B cell (primary cell): ENCODE results near the gene FAM120B. TPM values are rescaled to one million over a fixed set of nuclear protein-coding genes. Genes with fewer than 3 reads are reported as not detected.

ENCODE experiments used
- ATAC-seq: fragments of 200-7000 bp; cut with Tn5 transposase; one replicate; pipeline ENCODE4 v1.10.0; 2021; ENCODE audit warnings: low read depth, mild to moderate bottlenecking, moderate number of reproducible peaks, moderate library complexity
- CTCF ChIA-PET: fragments of 350-600 bp; sonication (Branson Sonifier 250); formaldehyde crosslinking; loops from one replicate; lab custom pipeline; 2021; ENCODE audit warnings: antibody characterized with exemption, inconsistent platforms; lab: Charles Lee
- POLR2A ChIA-PET: fragments of 350-600 bp; sonication (Branson Sonifier 250); formaldehyde crosslinking; loops from one replicate; lab custom pipeline; 2021; ENCODE audit warnings: antibody characterized with exemption; lab: Charles Lee
- DNase-seq: peaks from one replicate; pipeline ENCODE4 v3.0.0; 2013
- H2AFZ ChIP-seq: 2 replicates; pipeline ENCODE4 v1.6.1; 2012; ENCODE audit warnings: mild to moderate bottlenecking, low read depth, low read length; ENCODE audit not compliant: insufficient read depth, poor library complexity, severe bottlenecking
- H3K27ac ChIP-seq, 2 donors: 1 replicate in 1 of 2; 2 replicates in 1 of 2; pipeline ENCODE4 v1.5.1; 2012 to 2013; ENCODE audit warnings: low read length in 2 of 2, mild to moderate bottlenecking in 2 of 2, moderate library complexity in 1 of 2
- H3K27me3 ChIP-seq, 4 experiments: fragments of 200-600 bp in 1 of 4; sonication (generic) in 1 of 4; replicated peaks in 1 of 4; 1 replicate in 2 of 4; 2 replicates in 2 of 4; pipeline versions ENCODE4 v1.6.1 to v1.7.0; 2013 to 2016; ENCODE audit warnings: low read length in 3 of 4, mild to moderate bottlenecking in 2 of 4, mixed read lengths in 1 of 4, moderate library complexity in 1 of 4; ENCODE audit not compliant: insufficient read depth in 4 of 4, control insufficient read depth in 3 of 4; ENCODE audit errors: control extremely low read depth in 1 of 4
- H3K36me3 ChIP-seq, 2 experiments: replicated peaks in 1 of 2; 1 replicate in 1 of 2; 2 replicates in 1 of 2; pipeline versions ENCODE4 v1.6.1 to v1.7.1; 2013; ENCODE audit warnings: low read length in 1 of 2; ENCODE audit not compliant: insufficient read depth in 2 of 2, control insufficient read depth in 1 of 2; ENCODE audit errors: control extremely low read depth in 1 of 2, extremely low read depth in 1 of 2
- H3K4me1 ChIP-seq, 2 donors: fragments of 200-600 bp in 1 of 2; sonication (generic) in 1 of 2; 1 replicate in 1 of 2; 2 replicates in 1 of 2; pipeline versions ENCODE4 v1.5.1 to v1.6.1; 2013 to 2017; ENCODE audit warnings: low read length in 2 of 2; ENCODE audit not compliant: control insufficient read depth in 2 of 2, insufficient read depth in 2 of 2
- H3K4me2 ChIP-seq: replicated peaks from 2 replicates; pipeline ENCODE3; 2012; ENCODE audit warnings: mild to moderate bottlenecking, low read depth, low read length; ENCODE audit not compliant: poor library complexity, severe bottlenecking
- H3K4me3 ChIP-seq, 5 experiments: fragments of 200-600 bp in 1 of 5; sonication (generic) in 1 of 5; 1 replicate in 3 of 5; 2 replicates in 2 of 5; pipeline versions ENCODE4 v1.5.1 to v1.7.0; 2011 to 2016; ENCODE audit warnings: low read length in 4 of 5, mild to moderate bottlenecking in 4 of 5, low read depth in 2 of 5, control low read depth in 1 of 5, moderate library complexity in 1 of 5; ENCODE audit not compliant: insufficient read depth in 1 of 5; ENCODE audit errors: control extremely low read depth in 1 of 5, extremely low read depth in 1 of 5
- H3K79me2 ChIP-seq: fragments of 200-600 bp; sonication (generic); one replicate; pipeline ENCODE4 v1.6.0; 2016; ENCODE audit warnings: low read length; ENCODE audit not compliant: control insufficient read depth, insufficient read depth
- H3K9ac ChIP-seq: fragments of 200-600 bp; sonication (generic); 2 replicates; pipeline ENCODE4 v1.6.1; 2017; ENCODE audit warnings: mild to moderate bottlenecking, low read length, moderate library complexity
- H3K9me3 ChIP-seq, 3 donors: one replicate each; pipeline versions ENCODE4 v1.6.1 to v1.7.1; 2013; ENCODE audit warnings: low read length in 2 of 3; ENCODE audit not compliant: control insufficient read depth in 2 of 3, insufficient read depth in 1 of 3; ENCODE audit errors: control extremely low read depth in 1 of 3
- H4K20me1 ChIP-seq: 2 replicates; pipeline ENCODE4 v1.6.0; 2012; ENCODE audit warnings: mild to moderate bottlenecking, low read length; ENCODE audit not compliant: insufficient read depth, control insufficient read depth, poor library complexity, severe bottlenecking
- H3K27ac Mint-ChIP-seq: one replicate; pipeline ENCODE4 v1.8.0; 2021; ENCODE audit warnings: mixed read lengths
- H3K27me3 Mint-ChIP-seq: one replicate; pipeline ENCODE4 v1.8.0; 2021; ENCODE audit warnings: mixed read lengths
- H3K4me1 Mint-ChIP-seq: one replicate; pipeline ENCODE4 v1.8.0; 2021; ENCODE audit warnings: mixed read lengths
- H3K4me3 Mint-ChIP-seq: one replicate; pipeline ENCODE4 v1.8.0; 2021; ENCODE audit warnings: mixed read lengths
- H3K9me3 Mint-ChIP-seq: one replicate; pipeline ENCODE4 v1.8.0; 2022; ENCODE audit warnings: mixed read lengths; ENCODE audit not compliant: insufficient read depth
- CTCF ChIP-seq: fragments of 200-600 bp; IDR thresholded peaks from one replicate; pipeline ENCODE4 v1.8.0; 2022; ENCODE audit warnings: antibody characterized with exemption, mild to moderate bottlenecking
- EZH2 ChIP-seq: IDR thresholded peaks from 2 replicates; pipeline ENCODE4 v1.6.1; 2012; ENCODE audit warnings: borderline replicate concordance, low read depth, mild to moderate bottlenecking, moderate library complexity, low read length; ENCODE audit not compliant: insufficient read depth, poor library complexity, severe bottlenecking
- WGBS: methylation state at CpG from one replicate; pipeline ENCODE4 v1.1.5; 2013; ENCODE audit warnings: missing lambda C conversion rate; ENCODE audit not compliant: insufficient coverage; 5-methylcytosine and 5-hydroxymethylcytosine counted together
- intact Hi-C: fragments of 100-400 bp; cut with micrococcal nuclease; formaldehyde crosslinking; loops from one replicate; pipeline ENCODE4 v1.10.0; 2022
- polyA plus RNA-seq: library from polyadenylated mRNA; depleted of rRNA; stranded (reverse); fragments of >200 nt; gene quantifications from 2 replicates; pipeline ENCODE4 v1.2.3, GENCODE V29; 2012
- small RNA-seq: library from RNA; depleted of rRNA; stranded (forward); fragments of <200 nt; gene quantifications from one replicate; pipeline ENCODE3, GENCODE V24; 2012; ENCODE audit warnings: low replicate concordance, low read depth; ENCODE audit not compliant: insufficient read length
- total RNA-seq, 2 donors: library from RNA; stranded (reverse); fragments of 120-200 nt in 1 of 2; gene quantifications; 1 replicate in 1 of 2; 2 replicates in 1 of 2; pipeline versions ENCODE4 v1.2.3 to v1.2.4, GENCODE V29; 2013 to 2022

Gene FAM120B
- total and polyA plus RNA-seq, 2 donors (not counting 1 experiment from before 2014, with no cell fraction given), result 12.5 to 51.7 TPM

GRCh38 chr6:170456334-170456733 lies 149.8 kb downstream of the FAM120B start:
- no peak overlapping the region for H3K4me3 Mint-ChIP-seq
- no peak overlapping the region for H3K4me3 ChIP-seq
- H3K9ac ChIP-seq, result no peak overlapping the region
- ATAC-seq (no peak), DNase-seq (no peak)
- WGBS, result 86% methylated on average over 8 of the region's 9 CpGs
- H3K27ac ChIP-seq, result no peak overlapping the region
- TF ChIP-seq EZH2 (no peak), CTCF (no peak)
- H3K27ac Mint-ChIP-seq, result no peak overlapping the region
- peaks cover 0 to 13% (median 0%) of the 10 kb centered on the region in 4 experiments for H3K27me3 ChIP-seq
- H4K20me1 ChIP-seq, result no peaks in the 10 kb centered on the region
- peaks cover 6% of the 10 kb centered on the region for H3K4me1 Mint-ChIP-seq
- H3K4me1 ChIP-seq, result peaks cover 10 to 12% of the 10 kb centered on the region in 2 donors
- peaks cover 2% of the 10 kb centered on the region for H3K27me3 Mint-ChIP-seq
- H2AFZ ChIP-seq, result no peak overlapping the region
- ChIA-PET CTCF (no interaction called here), POLR2A (no interaction called here)
- no peak overlapping the region for H3K4me2 ChIP-seq
- peaks cover 0 to 23% (median 0%) of the 10 kb centered on the region in 3 donors for H3K9me3 ChIP-seq
- intact Hi-C loops, result no loop called here
- peaks cover 3% of the 10 kb centered on the region for H3K9me3 Mint-ChIP-seq
- no peaks in the 10 kb centered on the region for H3K79me2 ChIP-seq
- no peaks in the 10 kb centered on the region for H3K36me3 ChIP-seq

Small RNA genes lying within 50 kb of the gene (small RNA-seq; reads per million reads assigned to genes)
- not detected for gene MIR4644

Other genes starting within 250 kb of the FAM120B start
- 4.5 and 6.8 TPM in 2 replicates for gene DLL1, start 15.7 kb upstream of the FAM120B start, total RNA-seq
- gene DLL1, start 15.7 kb upstream of the FAM120B start, polyA plus RNA-seq, result 1.6 and 3.7 TPM in 2 replicates
- gene PSMB1, start 246.5 kb downstream of the FAM120B start, total RNA-seq, result 92.4 and 94.3 TPM in 2 replicates
- gene PSMB1, start 246.5 kb downstream of the FAM120B start, polyA plus RNA-seq, result 118 and 134 TPM in 2 replicates
- gene TBP, start 247.6 kb downstream of the FAM120B start, total RNA-seq, result 24.7 and 29.5 TPM in 2 replicates
- gene TBP, start 247.6 kb downstream of the FAM120B start, polyA plus RNA-seq, result 21.0 and 28.3 TPM in 2 replicates